SK-N-SH treated with all-trans-retinoic acid at 6 μM for 48 hours (cell line): ENCODE measurements around the gene CRY1.

ENCODE experiments used
- ATAC-seq: fragments of 200-7000 bp; cut with Tn5 transposase; 3 replicates; pipeline ENCODE4 v1.9.1; 2020; ENCODE audit warnings: mild to moderate bottlenecking, moderate library complexity
- ARNTL ChIP-seq: fragments of 450-650 bp; formaldehyde crosslinking; IDR thresholded peaks from 2 replicates; pipeline ENCODE4 v1.5.0; 2020; ENCODE audit warnings: low read depth, mild to moderate bottlenecking, moderate library complexity, borderline replicate concordance
- BACH2 ChIP-seq: fragments of 250-450 bp; sonication (Bioruptor Pico); IDR thresholded peaks from 2 replicates; pipeline ENCODE4 v1.9.0; 2021; ENCODE audit warnings: mild to moderate bottlenecking, borderline replicate concordance
- CSDC2 ChIP-seq: fragments of 250-450 bp; sonication (Bioruptor Pico); IDR thresholded peaks from 2 replicates; pipeline ENCODE4 v1.5.0; 2020; ENCODE audit warnings: mild to moderate bottlenecking, moderate library complexity
- CSRNP3 ChIP-seq: fragments of 250-450 bp; sonication (Bioruptor Pico); IDR thresholded peaks from 2 replicates; pipeline ENCODE4 v1.5.1; 2021; ENCODE audit warnings: mild to moderate bottlenecking, moderate library complexity
- ESRRG ChIP-seq: fragments of 250-450 bp; sonication (Bioruptor Pico); IDR thresholded peaks from 2 replicates; pipeline ENCODE4 v1.6.1; 2021; ENCODE audit warnings: mild to moderate bottlenecking
- ISL1 ChIP-seq: fragments of 250-450 bp; sonication (Bioruptor Pico); IDR thresholded peaks from 2 replicates; pipeline ENCODE4 v2.1.2; 2022; ENCODE audit warnings: mild to moderate bottlenecking, moderate library complexity
- POU6F1 ChIP-seq: fragments of 250-450 bp; sonication (Bioruptor Pico); IDR thresholded peaks from 2 replicates; pipeline ENCODE4 v1.8.0; 2021; ENCODE audit warnings: low read depth, mild to moderate bottlenecking, moderate library complexity, borderline replicate concordance
- PPARA ChIP-seq: fragments of 250-450 bp; sonication (Bioruptor Pico); IDR thresholded peaks from 2 replicates; pipeline ENCODE4 v1.5.0; 2020; ENCODE audit warnings: mild to moderate bottlenecking, borderline replicate concordance
- RARB ChIP-seq: fragments of 250-450 bp; sonication (Bioruptor Pico); IDR thresholded peaks from 2 replicates; pipeline ENCODE4 v1.8.0; 2021; ENCODE audit warnings: mild to moderate bottlenecking, moderate library complexity
- SNAI2 ChIP-seq: fragments of 250-450 bp; sonication (Bioruptor Pico); IDR thresholded peaks from 2 replicates; pipeline ENCODE4 v1.5.0; 2020; ENCODE audit warnings: mild to moderate bottlenecking, moderate library complexity
- TCF4 ChIP-seq: fragments of 250-450 bp; sonication (Bioruptor Pico); IDR thresholded peaks from 2 replicates; pipeline ENCODE4 v1.8.0; 2021; ENCODE audit warnings: mild to moderate bottlenecking, moderate library complexity, borderline replicate concordance
- TOX ChIP-seq: fragments of 250-450 bp; sonication (Bioruptor Pico); IDR thresholded peaks from 2 replicates; pipeline ENCODE4 v1.8.0; 2021; ENCODE audit warnings: mild to moderate bottlenecking, moderate library complexity, borderline replicate concordance
- ZC3H10 ChIP-seq: fragments of 250-450 bp; sonication (Bioruptor Pico); IDR thresholded peaks from 2 replicates; pipeline ENCODE4 v1.5.1; 2021; ENCODE audit warnings: mild to moderate bottlenecking, moderate library complexity
- ZFP3 ChIP-seq: fragments of 250-450 bp; sonication (Bioruptor Pico); IDR thresholded peaks from 2 replicates; pipeline ENCODE4 v1.5.0; 2020; ENCODE audit warnings: mild to moderate bottlenecking, moderate library complexity
- ZFP30 ChIP-seq: fragments of 450-650 bp; formaldehyde crosslinking; IDR thresholded peaks from 2 replicates; pipeline ENCODE4 v1.5.0; 2022; ENCODE audit warnings: mild to moderate bottlenecking, moderate library complexity
- ZNF565 ChIP-seq: fragments of 450-650 bp; formaldehyde crosslinking; conservative IDR thresholded peaks from 2 replicates; pipeline ENCODE4 v1.5.0; 2020; ENCODE audit warnings: low read depth, mild to moderate bottlenecking, moderate library complexity
- ZNF70 ChIP-seq: fragments of 450-650 bp; formaldehyde crosslinking; IDR thresholded peaks from 2 replicates; pipeline ENCODE4 v1.5.0; 2020; ENCODE audit warnings: mild to moderate bottlenecking, moderate library complexity
- ZNF8 ChIP-seq: fragments of 450-650 bp; formaldehyde crosslinking; IDR thresholded peaks from 2 replicates; pipeline ENCODE4 v1.5.0; 2020; ENCODE audit warnings: mild to moderate bottlenecking, moderate library complexity
- TF ChIP-seq, protein P1 (sequence below): fragments of 250-450 bp; sonication (Bioruptor Pico); IDR thresholded peaks from 2 replicates; pipeline ENCODE4 v1.8.0; 2020; ENCODE audit warnings: mild to moderate bottlenecking, moderate library complexity, borderline replicate concordance
- TF ChIP-seq, protein P2 (sequence below): fragments of 250-450 bp; sonication (Bioruptor Pico); IDR thresholded peaks from 2 replicates; pipeline ENCODE4 v1.5.1; 2020; ENCODE audit warnings: low read depth, mild to moderate bottlenecking, moderate library complexity
- TF ChIP-seq, protein P3 (sequence below): fragments of 250-450 bp; sonication (Bioruptor Pico); IDR thresholded peaks from 2 replicates; pipeline ENCODE4 v1.5.0; 2020; ENCODE audit warnings: mild to moderate bottlenecking, moderate library complexity

CRY1 gene

GRCh38 chr12:106964526-106964925 lies 128.8 kb downstream of the CRY1 start:
- ATAC-seq: no peak

GRCh38 chr12:106962286-106962685 lies 131.1 kb downstream of the CRY1 start:
- ATAC-seq: no peak
- TF ChIP-seq ARNTL (no peak), ZC3H10 (CRISPR knock-in tag) (no peak), ZNF565 (CRISPR knock-in tag) (no peak), RARB (no peak), TCF4 (CRISPR knock-in tag) (no peak), ZNF8 (CRISPR knock-in tag) (no peak), ISL1 (no peak), ZFP30 (CRISPR knock-in tag) (no peak), ESRRG (no peak), PPARA (CRISPR knock-in tag) (no peak), SNAI2 (no peak), ZFP3 (CRISPR knock-in tag) (no peak), POU6F1 (CRISPR knock-in tag) (no peak)
- TF ChIP-seq, protein P1, sequence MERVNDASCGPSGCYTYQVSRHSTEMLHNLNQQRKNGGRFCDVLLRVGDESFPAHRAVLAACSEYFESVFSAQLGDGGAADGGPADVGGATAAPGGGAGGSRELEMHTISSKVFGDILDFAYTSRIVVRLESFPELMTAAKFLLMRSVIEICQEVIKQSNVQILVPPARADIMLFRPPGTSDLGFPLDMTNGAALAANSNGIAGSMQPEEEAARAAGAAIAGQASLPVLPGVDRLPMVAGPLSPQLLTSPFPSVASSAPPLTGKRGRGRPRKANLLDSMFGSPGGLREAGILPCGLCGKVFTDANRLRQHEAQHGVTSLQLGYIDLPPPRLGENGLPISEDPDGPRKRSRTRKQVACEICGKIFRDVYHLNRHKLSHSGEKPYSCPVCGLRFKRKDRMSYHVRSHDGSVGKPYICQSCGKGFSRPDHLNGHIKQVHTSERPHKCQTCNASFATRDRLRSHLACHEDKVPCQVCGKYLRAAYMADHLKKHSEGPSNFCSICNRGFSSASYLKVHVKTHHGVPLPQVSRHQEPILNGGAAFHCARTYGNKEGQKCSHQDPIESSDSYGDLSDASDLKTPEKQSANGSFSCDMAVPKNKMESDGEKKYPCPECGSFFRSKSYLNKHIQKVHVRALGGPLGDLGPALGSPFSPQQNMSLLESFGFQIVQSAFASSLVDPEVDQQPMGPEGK (CRISPR knock-in tag): no peak

More at GRCh38 chr12:106964526-106964925, 128.8 kb downstream of the CRY1 start:
- TF ChIP-seq ESRRG: no peak
- TF ChIP-seq, protein P2, sequence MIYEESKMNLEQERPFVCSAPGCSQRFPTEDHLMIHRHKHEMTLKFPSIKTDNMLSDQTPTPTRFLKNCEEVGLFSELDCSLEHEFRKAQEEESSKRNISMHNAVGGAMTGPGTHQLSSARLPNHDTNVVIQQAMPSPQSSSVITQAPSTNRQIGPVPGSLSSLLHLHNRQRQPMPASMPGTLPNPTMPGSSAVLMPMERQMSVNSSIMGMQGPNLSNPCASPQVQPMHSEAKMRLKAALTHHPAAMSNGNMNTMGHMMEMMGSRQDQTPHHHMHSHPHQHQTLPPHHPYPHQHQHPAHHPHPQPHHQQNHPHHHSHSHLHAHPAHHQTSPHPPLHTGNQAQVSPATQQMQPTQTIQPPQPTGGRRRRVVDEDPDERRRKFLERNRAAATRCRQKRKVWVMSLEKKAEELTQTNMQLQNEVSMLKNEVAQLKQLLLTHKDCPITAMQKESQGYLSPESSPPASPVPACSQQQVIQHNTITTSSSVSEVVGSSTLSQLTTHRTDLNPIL (CRISPR knock-in tag): no peak
- no peak for TF ChIP-seq ARNTL
- no peak for TF ChIP-seq RARB
- no peak for TF ChIP-seq ZNF8 (CRISPR knock-in tag)
- TF ChIP-seq ZC3H10 (CRISPR knock-in tag): no peak
- TF ChIP-seq SNAI2: no peak
- TF ChIP-seq ISL1: no peak
- no peak for TF ChIP-seq CSRNP3 (CRISPR knock-in tag)
- TF ChIP-seq CSDC2 (CRISPR knock-in tag): no peak
- no peak for TF ChIP-seq ZNF70 (CRISPR knock-in tag)
- no peak for TF ChIP-seq TOX
- TF ChIP-seq BACH2: no peak
- TF ChIP-seq POU6F1 (CRISPR knock-in tag): no peak
- TF ChIP-seq, protein P3, sequence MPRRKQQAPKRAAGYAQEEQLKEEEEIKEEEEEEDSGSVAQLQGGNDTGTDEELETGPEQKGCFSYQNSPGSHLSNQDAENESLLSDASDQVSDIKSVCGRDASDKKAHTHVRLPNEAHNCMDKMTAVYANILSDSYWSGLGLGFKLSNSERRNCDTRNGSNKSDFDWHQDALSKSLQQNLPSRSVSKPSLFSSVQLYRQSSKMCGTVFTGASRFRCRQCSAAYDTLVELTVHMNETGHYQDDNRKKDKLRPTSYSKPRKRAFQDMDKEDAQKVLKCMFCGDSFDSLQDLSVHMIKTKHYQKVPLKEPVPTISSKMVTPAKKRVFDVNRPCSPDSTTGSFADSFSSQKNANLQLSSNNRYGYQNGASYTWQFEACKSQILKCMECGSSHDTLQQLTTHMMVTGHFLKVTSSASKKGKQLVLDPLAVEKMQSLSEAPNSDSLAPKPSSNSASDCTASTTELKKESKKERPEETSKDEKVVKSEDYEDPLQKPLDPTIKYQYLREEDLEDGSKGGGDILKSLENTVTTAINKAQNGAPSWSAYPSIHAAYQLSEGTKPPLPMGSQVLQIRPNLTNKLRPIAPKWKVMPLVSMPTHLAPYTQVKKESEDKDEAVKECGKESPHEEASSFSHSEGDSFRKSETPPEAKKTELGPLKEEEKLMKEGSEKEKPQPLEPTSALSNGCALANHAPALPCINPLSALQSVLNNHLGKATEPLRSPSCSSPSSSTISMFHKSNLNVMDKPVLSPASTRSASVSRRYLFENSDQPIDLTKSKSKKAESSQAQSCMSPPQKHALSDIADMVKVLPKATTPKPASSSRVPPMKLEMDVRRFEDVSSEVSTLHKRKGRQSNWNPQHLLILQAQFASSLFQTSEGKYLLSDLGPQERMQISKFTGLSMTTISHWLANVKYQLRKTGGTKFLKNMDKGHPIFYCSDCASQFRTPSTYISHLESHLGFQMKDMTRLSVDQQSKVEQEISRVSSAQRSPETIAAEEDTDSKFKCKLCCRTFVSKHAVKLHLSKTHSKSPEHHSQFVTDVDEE: no peak
- TF ChIP-seq, protein P1 (CRISPR knock-in tag): no peak
- TF ChIP-seq, all 23 proteins: peak for 0
